ENCODE results near the gene ACKR4.
"Not testable (repeated sequence)": the region's sequence is repeated elsewhere in the genome, so short reads cannot be mapped to it uniquely, and the experiment has no call there.

The ACKR4 gene

GRCh38 chr3:132555306-132556035 lies 41.6 kb upstream of the ACKR4 start:
- TF ChIP-seq, protein P1, sequence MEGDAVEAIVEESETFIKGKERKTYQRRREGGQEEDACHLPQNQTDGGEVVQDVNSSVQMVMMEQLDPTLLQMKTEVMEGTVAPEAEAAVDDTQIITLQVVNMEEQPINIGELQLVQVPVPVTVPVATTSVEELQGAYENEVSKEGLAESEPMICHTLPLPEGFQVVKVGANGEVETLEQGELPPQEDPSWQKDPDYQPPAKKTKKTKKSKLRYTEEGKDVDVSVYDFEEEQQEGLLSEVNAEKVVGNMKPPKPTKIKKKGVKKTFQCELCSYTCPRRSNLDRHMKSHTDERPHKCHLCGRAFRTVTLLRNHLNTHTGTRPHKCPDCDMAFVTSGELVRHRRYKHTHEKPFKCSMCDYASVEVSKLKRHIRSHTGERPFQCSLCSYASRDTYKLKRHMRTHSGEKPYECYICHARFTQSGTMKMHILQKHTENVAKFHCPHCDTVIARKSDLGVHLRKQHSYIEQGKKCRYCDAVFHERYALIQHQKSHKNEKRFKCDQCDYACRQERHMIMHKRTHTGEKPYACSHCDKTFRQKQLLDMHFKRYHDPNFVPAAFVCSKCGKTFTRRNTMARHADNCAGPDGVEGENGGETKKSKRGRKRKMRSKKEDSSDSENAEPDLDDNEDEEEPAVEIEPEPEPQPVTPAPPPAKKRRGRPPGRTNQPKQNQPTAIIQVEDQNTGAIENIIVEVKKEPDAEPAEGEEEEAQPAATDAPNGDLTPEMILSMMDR (IDR thresholded peaks at IDR 0.05; ENCODE audit: control insufficient read depth, insufficient read depth, low read depth, low read length, missing control alignments) = no peak

GRCh38 chr3:132556036-132556386 lies 41.1 kb upstream of the ACKR4 start:
- not testable (repeated sequence) for H3K4me3 ChIP-seq (ENCODE audit: control insufficient read depth, low read depth, low read length); DNase-seq (ENCODE audit: low read depth)

More at GRCh38 chr3:132555306-132556035, 41.6 kb upstream of the ACKR4 start:
- H3K4me3 ChIP-seq (ENCODE audit: control insufficient read depth, low read depth, low read length) = no peak overlapping the region
- no peak for DNase-seq (ENCODE audit: low read depth)

DNA sequence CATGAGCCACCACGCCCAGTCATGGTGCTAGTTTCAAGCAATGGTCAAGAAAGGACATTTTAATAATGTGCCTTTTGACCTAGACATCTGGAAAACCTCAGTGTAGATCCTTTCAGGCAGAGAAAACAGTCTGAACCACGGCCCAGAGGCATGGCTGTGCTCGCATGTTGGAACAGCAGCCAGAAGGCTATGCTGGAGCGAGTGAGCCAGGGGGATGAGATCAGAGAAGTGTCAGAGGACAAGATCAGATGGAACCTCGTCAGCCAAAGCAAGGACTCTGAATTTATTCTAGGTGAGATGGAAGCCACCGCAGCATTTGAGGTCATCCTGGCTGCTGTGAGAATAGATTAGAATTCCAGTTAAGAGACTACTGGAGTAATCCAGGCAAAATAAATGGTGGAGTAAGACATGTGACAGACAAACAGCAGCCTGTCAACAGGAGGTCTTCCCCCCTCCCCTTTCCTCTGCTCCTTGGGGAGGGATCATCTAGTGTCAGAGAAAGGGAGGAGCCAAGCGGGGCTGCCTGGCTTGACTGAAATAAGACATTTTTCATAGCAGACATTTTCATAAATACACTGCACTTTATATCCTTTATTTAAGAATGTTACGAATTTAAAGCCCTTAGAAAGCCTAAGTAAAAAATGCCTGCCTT lies 40.4 kb upstream of the ACKR4 start:
- TF ChIP-seq, protein P1 (IDR thresholded peaks at IDR 0.05; ENCODE audit: control insufficient read depth, insufficient read depth, low read depth, low read length, missing control alignments) = no peak
- no peak overlapping the region for H3K4me3 ChIP-seq (ENCODE audit: control insufficient read depth, low read depth, low read length)
- no peak for DNase-seq (ENCODE audit: low read depth)

DNA sequence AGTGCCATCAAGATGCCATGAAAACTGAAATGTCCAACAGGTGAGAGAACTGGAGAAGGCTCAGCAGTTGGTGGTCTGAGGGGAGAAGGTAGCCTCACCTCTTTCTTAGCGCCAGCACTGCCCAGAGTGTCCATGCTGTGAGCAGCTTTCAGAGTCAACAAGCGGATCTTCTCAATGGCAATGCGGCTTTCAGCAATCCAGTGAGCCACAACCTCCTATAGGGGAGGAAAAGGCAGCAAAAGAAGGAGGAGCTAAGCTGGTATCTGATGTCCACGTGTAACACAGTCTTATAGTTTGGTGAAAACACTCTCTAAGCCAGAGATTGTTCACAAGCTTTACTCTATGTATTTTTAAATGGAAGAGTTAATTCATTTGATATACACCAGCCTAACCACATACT lies 36.1 kb upstream of the ACKR4 start:
- H3K4me3 ChIP-seq (ENCODE audit: control insufficient read depth, low read depth, low read length) = no peak overlapping the region
- DNase-seq (ENCODE audit: low read depth) = no peak
- TF ChIP-seq, protein P1 (IDR thresholded peaks at IDR 0.05; ENCODE audit: control insufficient read depth, insufficient read depth, low read depth, low read length, missing control alignments) = no peak

GRCh38 chr3:132563420-132564069 lies 33.5 kb upstream of the ACKR4 start:
- DNase-seq (ENCODE audit: low read depth) = no peak
- TF ChIP-seq, protein P1 (IDR thresholded peaks at IDR 0.05; ENCODE audit: control insufficient read depth, insufficient read depth, low read depth, low read length, missing control alignments) = no peak
- no peak overlapping the region for H3K4me3 ChIP-seq (ENCODE audit: control insufficient read depth, low read depth, low read length)

- DNase-seq (ENCODE audit: low read depth) = no peak
- TF ChIP-seq, protein P1 (IDR thresholded peaks at IDR 0.05; ENCODE audit: control insufficient read depth, insufficient read depth, low read depth, low read length, missing control alignments) = no peak
Measured at GRCh38 chr3:132564070-132564465, 33.0 kb upstream of the ACKR4 start.

DNA sequence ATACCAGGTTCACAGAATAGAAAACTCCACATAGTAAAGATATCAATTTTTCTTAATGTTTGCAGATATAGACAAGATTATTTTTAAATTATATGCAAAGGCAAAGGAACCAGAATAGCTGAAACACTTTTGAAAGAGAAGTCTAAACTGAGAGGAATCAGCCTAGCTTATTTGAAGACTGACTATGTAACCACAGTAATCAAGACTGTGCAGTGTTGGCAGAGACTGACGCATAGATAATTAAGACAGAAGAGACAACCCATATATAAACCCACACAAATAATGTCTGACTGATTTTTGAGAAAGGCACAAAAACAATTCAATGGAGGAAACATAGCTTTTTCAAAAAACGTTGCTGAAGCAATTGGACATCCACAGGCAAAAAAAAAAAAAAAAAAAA lies 28.6 kb upstream of the ACKR4 start:
- DNase-seq (ENCODE audit: low read depth) = no peak

More at GRCh38 chr3:132564070-132564465, 33.0 kb upstream of the ACKR4 start:
- no peak overlapping the region for H3K4me3 ChIP-seq (ENCODE audit: control insufficient read depth, low read depth, low read length)

More for the DNA sequence above, 28.6 kb upstream of the ACKR4 start:
- H3K4me3 ChIP-seq (ENCODE audit: control insufficient read depth, low read depth, low read length) = no peak overlapping the region
- TF ChIP-seq, protein P1 (IDR thresholded peaks at IDR 0.05; ENCODE audit: control insufficient read depth, insufficient read depth, low read depth, low read length, missing control alignments) = no peak
